Pulmonary artery endothelial cell (primary cell): ENCODE results near the gene TPRG1L. TPM values are rescaled to one million over a fixed set of nuclear protein-coding genes. Genes with fewer than 3 reads are reported as not detected.

ENCODE experiments used
- DNase-seq: peaks from one replicate; pipeline ENCODE4 v3.0.0-alpha.2; 2011; ENCODE audit warnings: low read depth, low spot score
- total RNA-seq: library from RNA; depleted of rRNA; stranded (reverse); fragments of >200 nt; gene quantifications from 2 replicates; pipeline ENCODE4 v1.2.3, GENCODE V29; 2014

Gene TPRG1L
- total RNA-seq, 1 donor from 2014 or later, result 33.0 TPM

DNA sequence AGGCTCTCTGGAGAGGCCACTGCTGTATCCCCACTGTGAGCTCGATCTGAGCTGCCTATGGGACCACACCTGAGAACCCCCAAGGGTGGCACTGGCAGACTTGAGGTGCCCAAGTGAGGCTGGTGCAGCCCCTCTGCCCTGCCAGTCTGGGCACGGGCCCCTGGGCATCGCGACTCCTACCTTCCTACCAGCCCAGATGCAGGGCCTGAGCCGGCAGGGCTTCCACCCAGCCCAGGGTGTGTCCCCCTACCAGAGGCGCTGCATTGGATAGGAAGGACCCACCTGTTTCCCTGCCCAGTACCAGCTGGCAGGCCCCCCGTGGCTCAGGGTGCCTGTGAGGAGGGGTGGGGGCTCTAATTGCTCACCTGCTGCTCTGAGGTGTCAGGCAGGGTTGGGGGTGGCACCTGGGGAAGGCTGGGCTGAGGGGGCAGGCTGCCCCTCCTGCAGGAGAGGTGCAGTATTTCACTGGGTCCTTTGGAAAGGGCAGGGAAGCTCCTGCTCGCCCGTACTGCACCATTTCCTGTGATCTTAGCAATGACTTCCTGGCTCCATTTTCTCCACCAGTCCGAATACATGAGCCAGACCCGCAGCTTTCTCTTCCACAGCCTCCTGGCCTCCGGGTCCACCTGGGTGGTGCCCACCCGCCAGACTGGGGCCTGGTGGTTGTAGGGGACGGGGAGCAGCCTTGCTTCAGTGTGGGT, 39.3 kb downstream of the TPRG1L start:
- DNase-seq, result no peak

DNA sequence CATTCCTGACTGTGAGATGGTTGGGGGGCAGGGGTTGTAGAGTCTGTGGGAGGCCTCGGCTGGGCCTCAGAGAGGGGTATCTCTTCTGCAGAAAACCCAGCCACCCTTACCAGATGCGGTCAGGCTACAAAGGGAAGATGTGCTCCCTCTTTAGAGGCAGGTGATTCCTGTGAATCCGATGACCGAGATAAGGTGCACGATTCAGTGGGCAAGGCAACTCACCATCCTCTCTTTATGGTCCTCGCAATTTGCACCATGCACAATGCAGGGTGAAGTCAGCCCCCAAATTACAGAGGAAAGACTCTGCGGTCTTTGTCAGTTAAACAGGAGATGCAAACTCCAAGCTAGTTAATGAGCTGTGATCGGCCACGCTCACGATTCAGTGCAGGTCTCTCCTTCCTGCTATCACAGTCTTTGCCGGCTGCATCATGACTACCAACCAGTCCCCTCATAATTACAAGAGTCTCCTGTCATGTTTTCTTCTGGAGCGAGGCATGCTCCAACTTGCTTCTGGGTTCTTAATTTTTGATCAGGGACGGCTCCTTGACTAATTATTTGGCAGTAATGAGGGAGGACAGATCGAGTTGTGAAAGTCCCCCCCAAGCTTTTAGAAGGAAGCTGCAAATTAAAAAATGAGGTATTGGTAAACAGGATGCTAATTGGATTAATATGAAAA, 40.0 kb downstream of the TPRG1L start:
- DNase-seq, result no peak

DNA sequence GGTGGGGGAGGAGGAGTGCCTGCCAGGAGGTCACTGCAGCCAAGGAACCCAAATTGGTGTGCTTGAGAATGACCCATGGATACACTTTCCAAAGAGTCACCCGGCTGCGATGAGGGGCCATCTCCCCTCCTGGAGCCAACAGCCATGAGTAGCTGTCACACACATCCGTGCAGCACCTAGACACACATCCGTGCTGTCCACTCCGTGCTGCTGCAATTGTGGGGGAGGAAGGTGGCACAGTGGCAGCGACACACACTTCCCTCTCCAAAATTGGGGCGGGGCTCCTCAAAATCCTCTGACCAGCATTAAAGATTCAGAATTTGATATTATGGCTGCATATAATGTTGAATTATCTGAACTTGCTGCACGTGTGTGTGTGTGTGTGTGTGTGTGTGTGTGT, 43.3 kb downstream of the TPRG1L start:
- no peak for DNase-seq

DNA sequence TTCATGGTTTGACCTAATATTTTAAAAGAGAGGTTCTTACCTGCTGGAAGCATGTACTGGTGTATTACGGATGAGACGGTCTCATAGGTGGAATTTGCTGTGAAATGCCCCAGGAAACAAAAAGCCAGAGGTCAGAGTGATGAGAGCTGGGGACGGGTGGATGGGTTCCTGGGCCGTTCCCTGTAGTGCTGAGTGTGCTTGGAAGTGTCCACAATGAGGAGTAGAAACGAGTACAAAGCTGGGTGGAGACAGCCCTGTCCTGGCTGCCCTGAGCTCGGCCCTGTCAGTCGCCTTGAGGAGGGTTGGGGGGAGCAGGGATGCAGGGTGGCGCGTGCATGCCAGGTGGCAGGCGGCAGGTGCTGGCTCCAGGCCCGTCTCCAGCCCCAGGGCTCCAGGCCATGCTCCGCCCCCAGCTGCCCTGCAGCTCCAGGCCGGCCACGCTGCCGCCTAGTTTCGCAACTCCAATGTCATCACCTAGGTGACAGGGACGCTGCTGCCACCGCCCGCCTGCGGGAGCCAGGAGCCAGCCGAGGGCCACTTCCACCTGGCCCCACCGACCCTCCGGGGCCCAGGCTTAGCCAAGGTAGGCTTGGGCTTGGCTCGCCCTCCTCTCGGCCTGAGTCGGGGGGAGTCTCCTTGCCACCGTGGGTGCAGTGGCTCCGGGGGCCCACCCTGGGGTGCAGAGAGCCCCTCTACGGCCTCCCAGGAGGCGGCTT, 43.9 kb downstream of the TPRG1L start:
- DNase-seq, result no peak

DNA sequence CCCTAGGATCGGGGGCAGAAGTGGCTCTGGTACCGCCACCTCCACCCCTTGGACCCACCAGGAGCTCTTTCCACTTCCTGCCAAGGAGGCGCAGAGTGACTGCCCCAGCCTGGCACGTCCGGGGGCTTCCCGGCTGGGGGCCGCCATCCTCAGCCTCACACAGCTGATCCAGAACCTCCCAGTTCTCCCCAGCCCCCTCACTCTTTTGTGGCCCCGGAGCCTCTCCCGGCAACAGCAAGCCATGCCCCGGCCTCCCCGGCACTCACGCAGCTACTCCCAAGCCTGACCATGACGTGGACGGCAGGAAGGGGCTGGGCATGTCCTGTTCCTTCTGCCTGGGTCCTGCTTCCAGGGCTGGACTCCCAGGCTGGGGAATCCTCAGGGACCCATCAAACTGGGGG, 44.6 kb downstream of the TPRG1L start:
- no peak for DNase-seq

DNA sequence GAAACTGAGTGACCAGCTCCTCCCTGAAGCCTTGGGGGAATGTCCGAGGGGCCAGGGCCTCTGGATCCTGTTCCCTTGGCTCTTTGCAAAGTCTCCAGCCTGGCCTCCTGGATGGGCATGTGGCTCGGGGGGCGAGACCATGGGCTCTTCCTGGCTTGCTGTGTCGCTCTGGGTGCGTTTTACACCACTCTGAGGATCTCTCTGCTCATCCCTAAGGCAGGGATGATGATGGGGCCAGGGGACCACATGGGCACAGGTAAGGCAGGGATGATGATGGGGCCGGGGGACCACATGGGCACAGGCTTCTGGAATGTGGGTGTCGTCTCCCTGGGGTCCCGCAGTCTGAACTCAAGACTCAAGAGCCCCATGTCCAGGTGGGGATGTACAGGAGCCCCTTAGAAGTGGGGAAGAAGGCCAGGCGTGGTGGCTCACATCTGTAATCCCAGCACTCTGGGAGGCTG, 45.2 kb downstream of the TPRG1L start:
- no peak for DNase-seq

DNA sequence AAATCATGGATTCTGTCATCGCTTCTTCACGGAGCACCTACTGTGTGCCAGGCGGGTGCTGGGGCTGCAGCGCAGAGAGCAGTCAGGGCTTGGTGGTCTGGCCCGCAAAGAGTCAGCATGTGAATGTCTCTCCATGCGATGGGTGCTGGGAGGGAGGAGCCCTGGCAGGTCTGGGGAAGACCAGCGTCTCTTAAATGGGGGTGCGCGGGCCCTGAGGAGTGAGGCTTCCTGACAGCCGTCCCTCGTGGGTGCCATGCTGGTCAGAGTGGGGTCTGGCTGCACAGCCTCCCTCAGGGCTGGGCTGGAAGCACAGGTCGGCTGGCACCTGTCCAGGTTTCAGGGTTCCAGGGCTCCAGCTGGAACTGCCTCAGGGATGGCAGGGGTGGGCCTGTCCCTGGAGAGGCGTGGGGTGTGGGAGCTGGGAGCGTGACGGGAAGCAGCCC, 46.0 kb downstream of the TPRG1L start:
- no peak for DNase-seq

DNA sequence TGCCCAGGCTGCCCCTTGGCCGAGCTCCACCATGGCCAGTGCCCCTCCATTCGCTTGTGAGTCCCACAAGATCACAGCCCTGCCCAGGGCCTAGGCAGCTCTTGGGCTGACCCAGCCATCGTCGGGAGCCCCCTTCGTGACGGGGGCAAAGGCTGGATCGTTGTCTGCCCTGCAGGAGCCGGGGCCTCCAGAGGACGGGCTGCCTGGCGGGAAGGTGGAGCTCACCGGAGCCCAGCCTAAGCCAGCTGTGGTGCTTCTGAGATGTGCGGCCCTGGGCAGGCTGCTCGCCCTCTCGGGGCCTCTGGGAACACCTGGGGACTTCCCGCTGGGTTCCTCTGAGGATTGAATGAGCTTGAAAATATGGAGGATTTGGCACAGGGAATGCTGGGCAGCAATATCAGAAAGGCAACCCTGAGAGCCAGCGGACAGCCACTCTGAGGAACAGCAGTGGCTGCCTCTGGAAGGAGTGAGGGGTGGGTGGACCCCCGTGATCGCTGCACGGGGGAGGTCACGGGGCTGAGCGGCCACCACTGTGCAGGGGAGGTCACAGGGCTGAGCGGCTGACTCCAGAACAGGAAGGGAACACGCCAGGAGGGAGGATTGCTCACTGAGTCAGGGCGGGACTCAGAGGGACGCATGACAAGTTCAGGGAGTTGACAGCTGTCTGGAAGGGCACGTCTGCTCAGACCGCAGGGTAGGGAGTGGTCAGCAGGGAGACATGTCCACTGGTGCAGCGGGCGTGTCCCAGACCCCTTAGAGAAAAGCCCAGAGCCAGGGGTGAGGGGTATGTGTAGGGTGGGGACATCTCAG, 46.8 kb downstream of the TPRG1L start:
- no peak for DNase-seq

DNA sequence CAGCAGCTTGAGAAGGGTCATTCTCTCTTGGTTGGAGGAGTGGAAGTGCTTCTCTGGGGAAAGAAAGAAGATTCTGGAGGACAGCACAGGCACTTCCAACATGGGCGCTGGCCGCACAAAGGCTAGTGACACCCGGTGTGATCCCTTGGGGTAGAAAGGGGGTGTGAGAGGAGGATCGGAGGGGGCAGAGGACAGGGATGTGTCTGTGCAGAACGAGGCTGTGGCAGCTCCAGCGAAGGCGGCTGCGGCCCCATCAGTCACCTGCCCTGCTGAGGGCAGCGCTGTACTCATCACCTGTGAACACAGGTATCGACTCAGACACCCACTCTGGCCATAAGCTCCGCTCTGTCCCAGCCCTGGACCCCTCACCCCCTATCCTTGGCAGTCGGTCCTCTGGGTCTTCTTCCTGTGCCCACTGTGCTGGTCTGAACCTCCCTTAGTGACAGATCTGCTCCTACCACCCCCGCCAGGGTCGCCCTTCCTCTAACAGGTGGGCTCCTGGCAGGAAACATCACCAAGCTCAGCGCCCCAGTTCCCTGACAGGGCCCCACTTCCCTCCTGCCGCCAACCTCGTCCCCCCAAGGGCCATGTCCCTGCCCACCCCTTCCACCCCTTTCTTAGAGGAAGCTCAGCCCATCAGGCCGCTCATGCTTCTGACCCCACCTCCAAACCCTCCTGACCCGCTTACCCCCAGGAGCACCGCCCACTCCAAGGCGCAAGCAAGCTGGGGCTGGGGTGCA, 47.6 kb downstream of the TPRG1L start:
- no peak for DNase-seq

DNA sequence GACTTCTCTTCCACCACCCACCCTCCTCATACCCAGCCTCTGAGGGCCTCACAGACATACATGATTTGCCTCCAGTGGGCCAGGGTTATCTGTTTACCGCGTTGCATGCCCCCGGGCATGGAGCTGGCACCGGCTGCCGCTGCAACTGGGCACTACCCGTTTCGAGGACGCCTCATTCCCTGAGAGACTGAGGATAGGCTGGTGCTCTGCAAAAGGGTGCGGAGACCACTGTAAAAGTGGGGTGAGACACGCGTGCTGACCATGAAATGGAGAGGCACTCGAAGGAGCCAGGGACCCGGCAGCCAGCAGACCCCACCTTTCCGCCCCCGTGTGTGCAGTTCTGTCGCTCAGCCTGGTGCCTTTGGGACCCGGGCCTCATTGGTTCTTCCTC, 48.2 kb downstream of the TPRG1L start:
- DNase-seq, result no peak

DNA sequence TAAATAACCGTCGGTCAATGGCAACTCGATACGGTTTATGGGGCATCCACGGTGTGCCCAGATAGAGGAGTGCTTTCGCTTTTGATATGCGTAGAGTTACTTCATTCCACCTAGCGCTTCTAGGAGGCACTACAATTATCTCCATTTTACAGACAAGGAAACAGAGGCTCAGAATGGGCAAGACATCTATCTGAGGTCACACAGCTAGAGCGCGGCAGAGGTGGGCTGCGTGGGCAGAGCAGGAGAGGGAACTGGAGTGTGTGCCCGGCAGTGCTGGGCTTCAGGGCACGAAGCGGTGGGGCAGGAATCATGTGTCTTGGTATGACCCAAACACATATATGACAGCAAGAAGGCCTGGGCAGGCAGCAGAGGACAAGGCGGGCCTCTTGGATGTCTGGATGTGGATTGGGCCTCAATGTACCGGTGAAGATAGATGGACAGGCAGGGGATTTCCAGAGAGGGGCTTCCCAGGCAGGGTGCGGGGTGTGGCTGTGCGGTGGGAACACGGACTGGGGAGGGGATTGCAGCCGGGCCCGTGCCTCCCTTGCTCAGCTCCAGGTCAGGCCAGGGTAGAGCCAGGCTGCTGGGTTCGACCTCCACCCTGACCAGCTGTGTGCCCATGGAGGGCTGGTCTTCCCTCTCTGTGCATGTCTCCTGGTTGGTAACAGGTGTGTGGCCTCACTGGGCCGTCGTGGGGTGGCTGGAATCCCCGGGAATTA, 48.7 kb downstream of the TPRG1L start:
- DNase-seq, result no peak

DNA sequence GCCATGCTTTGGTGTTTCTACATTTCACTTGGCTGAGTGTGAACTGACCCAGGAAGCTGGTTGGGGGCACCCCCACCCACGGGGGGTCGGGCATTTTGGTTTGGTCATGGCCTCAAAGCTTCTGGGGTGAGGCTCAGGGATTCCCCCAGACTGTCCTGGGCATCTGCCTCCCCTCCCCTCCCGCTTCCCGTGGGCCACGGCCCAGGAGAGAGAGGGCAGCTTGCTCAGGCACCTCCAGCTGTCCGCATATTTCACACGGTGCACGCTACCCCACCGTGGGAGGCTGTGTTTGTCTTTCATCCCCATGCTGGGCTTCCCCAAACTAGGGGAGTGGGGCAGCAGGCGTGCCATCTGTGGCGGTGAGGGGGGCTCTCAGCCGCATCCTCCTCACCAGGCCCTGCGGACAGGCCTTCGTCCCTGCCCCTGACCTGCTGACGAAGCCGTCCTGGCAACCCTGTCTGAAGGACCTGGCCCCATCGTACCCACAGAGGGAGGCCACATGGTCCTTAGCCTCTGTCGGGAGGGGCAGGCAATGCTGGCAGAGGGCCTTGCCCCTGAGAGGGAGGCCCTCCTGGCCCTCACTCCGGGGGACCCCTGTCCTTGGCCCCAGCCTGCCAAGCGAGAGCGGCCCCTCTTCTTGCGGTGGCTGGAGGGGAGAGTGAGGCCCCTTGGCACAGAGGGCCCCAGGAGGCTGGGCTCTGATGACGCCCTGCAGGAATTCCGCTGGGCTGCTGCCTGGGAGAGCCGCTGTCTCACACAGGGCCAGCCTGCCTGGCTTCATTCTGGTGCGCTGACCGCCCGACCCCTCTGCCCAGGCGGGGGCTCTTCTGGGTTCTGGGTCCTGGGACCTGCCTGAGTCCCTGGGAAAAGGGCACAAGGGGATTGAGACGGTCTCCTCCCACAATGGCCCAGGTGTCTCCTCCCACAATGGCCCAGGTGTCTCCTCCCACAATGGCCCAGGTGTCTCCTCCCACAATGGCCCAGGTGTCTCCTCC, 49.6 kb downstream of the TPRG1L start:
- DNase-seq, result no peak

DNA sequence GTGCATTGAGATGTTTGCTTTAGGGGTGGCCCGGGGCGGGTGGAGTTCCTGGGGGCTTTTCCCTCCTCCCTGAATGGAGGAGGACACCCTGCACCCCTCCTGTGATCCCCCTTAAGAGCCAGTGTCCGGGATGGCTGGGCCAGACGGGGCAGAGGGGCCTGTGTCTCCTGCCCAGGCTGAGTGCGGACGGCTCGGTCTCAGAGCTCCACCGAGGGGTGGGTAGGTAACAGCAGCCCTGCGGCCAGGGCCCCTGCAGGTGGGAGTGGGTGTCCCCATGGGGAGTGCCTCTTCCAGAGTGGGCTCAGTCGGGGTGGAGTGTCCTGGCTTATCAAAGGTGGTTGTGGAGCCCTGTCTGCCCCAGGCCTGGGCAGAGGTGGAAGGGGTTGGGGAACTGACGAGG, 50.6 kb downstream of the TPRG1L start:
- DNase-seq, result no peak

DNA sequence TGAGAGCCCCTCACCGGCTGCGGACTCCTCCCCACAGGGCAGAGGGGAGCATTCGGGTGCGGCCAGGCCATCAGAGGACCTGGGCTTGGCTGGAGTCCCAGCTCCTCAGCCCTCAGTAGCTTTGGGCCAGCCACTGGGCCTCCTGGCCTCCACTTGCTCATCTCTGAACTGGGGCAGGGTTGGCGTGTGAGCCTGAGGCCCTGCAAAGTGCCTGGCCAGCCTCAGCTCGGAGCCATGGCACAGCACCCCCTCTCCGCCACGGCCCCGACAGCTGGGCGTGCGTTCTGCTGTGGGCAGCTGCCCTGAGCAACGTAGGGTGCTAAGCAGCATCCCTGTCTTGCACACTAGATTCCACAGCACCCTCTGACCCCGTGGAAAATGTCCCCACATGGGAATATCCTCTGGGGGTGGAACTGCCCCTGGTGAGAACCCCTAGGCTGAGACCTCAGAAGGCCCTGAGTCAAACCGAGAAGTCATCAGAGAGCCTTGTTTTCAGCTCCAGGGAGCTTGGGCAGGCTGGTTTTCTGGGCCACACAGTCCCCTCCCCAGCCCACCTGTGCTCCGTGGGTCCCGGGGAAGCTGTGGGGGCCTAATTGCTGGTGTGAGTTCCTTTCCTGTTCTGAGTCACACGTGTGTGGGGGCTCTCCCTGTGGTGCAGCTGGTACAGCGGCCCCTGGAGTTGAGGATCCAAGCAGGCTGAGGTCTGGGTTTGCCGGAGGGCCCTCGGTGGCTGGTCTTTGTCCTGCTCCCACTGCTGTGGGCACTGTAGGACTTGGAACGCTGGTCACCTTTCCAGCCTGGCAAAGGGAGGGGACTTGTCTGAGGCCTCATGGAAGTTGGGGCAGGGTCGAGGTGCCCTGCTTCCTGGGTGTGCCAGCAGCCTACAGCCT, 52.0 kb downstream of the TPRG1L start:
- no peak for DNase-seq

DNA sequence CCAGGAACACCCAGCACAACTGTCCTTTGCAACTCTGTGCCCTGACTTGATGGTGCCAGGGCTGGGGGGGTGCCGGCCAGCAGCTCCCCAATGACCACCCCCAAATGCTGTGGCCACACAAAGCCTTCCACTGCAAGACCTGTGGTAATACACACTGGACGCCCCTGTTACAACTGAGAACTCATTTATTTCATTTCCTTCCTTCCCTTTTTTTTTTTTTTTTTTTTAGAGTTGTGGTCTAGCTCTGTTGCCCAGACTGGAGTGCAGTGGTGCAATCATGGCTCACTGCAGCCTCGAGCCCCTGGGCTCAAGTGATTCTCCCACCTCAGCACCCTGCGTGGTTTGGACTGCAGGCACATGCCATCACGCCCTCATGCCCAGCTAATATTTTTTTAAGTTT, 52.7 kb downstream of the TPRG1L start:
- no peak for DNase-seq

DNA sequence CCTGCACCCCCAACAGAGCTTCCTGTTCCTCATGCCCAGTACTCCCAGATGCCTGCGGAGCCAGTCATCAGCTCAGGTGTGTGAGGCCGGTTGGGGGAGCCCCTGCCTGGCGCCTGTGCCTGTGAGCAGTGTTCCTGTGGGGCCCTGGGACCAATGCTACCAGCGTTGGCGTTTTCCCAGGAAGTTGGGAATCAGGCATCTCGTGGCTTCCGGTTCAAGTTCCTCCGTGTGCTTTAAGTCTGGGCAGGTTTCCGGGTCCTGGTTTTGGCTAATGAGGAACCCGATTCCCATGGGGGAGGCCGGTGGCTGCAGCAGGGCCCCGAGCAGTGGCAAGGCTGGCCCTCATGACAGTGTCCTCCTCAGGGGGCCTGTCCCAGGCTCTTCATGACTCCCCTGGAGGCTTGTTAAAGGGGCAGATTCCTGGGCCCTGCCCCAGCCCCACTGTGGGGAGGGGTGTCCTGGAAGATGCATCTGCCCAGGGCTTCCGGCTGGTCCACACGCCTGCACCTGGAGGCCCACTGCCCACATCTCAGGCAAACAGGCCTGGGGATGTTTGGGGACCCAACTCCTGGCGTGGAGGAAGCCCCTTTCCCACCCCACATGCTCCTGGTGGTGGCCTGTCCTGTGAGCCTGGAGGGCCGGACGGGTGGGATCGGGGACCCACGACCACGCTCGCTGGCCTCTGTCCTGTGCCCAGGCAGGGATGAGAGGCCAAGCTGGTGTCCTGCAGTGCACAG, 53.7 kb downstream of the TPRG1L start:
- DNase-seq, result no peak

DNA sequence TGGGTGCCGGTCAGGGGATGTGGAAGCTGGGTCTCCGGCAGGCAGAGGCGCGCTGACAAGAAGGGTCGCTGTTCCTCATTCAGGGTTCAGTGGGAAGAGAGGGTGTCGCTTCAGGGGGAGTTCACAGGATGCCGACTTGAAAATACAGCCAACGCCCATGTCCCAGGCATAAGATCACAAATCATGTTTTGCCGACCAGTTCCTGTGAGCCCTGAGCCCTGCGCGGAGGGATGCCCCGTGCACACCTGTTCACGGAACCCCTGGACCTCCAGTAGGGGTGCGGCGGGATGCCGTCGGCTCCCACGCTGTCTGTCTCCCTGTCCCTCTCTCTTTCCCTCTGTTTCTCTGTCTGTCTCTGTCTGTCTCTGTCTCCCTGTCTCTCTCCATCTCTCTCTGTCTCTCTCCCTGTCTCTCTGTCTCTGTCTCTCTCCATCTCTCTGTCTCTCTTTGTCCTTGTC, 54.3 kb downstream of the TPRG1L start:
- DNase-seq, result no peak
